ENCODE results near the gene ANAPC1.
"Not testable (repeated sequence)": the region's sequence is repeated elsewhere in the genome, so short reads cannot be mapped to it uniquely, and the experiment has no call there.

The ANAPC1 gene

GRCh38 chr2:111725742-111726141, 158.3 kb downstream of the ANAPC1 start:
- DNase-seq: not testable (repeated sequence)

DNA sequence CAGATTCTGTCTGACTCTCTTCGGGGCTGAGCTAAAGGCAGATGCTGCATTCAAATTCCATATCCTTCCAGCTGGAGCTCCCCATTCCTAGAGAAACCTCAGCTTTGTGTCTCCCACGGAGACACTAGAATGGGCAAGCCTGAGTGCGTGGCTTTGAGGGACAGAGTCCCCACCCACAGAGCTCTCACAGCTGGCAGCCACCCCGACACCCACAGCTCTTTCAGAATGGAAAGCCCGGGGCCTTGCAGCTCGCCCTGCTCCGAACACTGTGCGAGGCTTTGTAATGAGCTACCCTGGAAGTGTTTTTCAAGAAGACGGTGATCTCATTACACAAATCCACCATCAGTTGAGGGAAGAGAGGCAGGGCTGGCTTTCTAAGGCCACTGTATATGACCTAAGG, 164.4 kb downstream of the ANAPC1 start:
- DNase-seq: not testable (repeated sequence)

All from activated CD8-positive, alpha-beta memory T cell treated with anti-CD3 and anti-CD28 coated beads for 24 hours (primary cell).